Parietal lobe (tissue), 2 donors: ENCODE data around the gene MYO1D. TPM values are rescaled to one million over a fixed set of nuclear protein-coding genes. Genes with fewer than 3 reads are reported as not detected.

Experiments used
- small RNA-seq: library from RNA; depleted of rRNA; stranded (forward); fragments of <200 nt; gene quantifications from one replicate; pipeline ENCODE3, GENCODE V24; 2014; ENCODE audit warnings: low replicate concordance
- total RNA-seq: library from RNA; depleted of rRNA; stranded (reverse); fragments of >200 nt; gene quantifications from one replicate; pipeline ENCODE4 v1.2.3, GENCODE V29; 2014

The MYO1D gene
- 67.0 TPM for total RNA-seq

DNA sequence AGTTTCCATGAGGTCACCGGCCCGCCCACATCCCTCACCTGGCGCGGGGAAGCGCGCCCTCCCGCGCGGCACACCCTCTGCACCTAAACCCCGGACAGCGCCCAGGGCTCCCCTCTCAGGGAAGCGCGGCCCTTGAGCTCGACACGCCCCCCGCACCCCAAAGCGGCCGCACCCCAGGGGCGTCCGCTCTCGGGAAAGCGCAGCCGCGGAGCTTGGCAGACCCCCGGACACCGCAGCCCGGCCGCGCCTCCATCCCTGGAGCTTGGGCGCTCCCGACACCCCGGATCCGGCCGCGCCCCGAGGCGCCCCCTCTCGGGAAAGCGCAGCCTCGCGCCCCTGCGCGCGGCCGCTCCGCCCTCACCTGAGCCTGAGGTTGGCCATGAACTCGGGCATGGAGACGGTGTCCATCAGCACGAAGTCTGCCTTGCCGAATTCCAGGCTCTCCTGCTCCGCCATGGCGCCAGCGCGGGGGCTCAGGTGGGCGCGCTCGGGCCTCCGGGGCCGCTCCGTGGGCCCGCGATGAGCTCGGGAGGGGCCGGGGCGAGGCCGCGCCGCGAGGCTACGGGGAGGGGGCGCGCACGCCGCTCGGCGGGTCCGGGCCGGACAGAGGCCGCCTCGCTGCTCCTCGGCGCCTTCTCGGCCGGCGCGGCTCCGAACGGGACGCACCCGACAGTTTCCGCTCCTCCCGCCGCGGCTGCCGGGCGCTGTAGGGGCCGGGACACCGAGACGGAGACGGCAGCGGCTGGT lies at the start of gene MYO1D:
TSS of gene MYO1D (minus strand) at position 708 of the 747 bp plus-strand sequence. CDS start at position 456, 252 bp downstream.

DNA sequence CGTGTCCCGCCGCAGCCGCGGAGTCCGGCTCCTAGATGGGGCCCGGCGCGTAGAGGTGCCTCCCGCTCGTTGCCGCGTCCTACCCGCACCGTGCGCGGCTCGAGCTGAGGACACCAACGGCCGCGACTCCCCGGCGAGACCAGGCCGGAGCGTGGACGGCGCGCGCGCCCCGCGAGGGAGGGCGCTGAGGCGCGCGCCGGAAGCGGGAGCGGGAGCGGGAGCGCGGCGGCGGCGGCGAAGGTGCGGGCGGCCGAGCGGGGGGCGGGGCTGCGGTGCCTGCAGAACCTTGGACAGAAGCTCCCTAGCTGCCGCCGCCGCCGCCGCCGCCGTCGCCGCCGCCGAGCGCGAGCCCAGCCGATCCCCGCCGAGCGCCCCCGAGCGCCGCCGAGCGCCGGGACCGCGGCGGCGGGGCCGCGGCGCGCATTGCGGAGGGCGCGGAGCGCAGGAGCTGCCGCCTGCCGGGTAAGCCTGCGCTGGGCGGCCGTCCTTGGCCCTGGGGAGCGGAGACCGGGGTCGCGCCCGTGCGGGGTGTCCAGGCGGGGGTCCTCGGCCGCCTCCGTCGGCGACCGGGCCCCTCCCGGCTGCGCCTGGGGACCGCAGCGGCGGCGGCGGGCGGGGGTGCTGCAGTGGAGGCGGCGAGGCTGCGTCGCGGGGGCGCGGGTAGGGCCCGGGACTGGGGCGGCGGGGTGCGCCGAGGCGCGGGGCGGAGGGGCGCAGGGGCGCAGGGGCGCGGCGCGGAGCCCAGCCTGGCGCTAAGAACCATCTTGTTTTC lies 390.0 kb downstream of the MYO1D start, which contains the start of gene CDK5R1:
TSS of gene CDK5R1 (plus strand) at position 293 of the 772 bp plus-strand sequence. CDS start 628 bp downstream, outside the sequence.

DNA sequence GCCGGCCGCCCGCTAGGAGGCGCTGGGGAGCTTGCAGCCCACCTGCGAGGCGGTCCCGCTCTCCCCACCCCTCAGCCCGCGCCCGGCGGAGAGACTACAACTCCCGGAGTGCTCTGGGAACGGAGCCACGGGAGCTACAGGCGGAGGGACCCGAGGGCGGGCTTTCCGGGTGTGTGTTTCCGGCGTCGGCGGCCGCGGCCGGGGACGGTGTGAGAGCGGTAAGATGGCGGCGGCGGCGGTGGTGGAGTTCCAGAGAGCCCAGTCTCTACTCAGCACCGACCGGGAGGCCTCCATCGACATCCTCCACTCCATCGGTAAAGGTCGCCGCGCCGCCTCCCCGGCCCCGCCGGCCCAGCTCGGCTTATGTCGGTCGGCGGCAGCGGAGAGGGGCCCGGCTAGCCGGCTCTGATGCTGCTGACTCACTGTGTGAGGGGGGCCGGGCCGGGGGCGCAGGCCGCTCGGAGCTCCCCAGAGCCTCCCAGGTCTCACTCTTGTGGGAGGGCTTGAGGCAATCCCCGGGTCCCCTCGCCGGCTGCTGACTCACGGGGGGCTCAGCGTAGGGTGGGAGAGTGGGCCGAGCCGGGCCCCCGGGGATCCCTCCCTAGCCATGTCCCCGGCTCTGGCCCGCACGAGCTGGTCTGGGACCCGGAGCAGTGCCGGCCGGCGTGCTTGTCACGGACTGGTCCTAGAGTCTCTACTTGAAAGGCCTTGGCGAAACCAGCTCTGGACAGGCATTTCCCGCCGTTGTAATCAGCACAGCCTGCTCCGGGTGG lies 432.4 kb downstream of the MYO1D start, which contains the start of gene PSMD11:
TSS of gene PSMD11 (plus strand) at position 210 of the 773 bp plus-strand sequence. CDS start at position 224, 14 bp downstream.

Small RNA genes lying within 50 kb of the gene (small RNA-seq; reads per million reads assigned to genes)
- not detected for gene RF00019

Other genes starting within 250 kb of the MYO1D start
- 64.2 TPM for gene TMEM98, start 51.0 kb upstream of the MYO1D start, total RNA-seq
- gene SPACA3, start 114.7 kb upstream of the MYO1D start, total RNA-seq = not detected